Thyroid gland (tissue), 4 donors: ENCODE measurements around the gene KIAA1755.

ENCODE experiments used
- POLR2A ChIP-seq, 2 donors: fragments of 450-650 bp; IDR thresholded peaks; one replicate each; pipeline ENCODE4 v1.6.1; 2017; ENCODE audit warnings: antibody characterized with exemption in 2 of 2, mild to moderate bottlenecking in 2 of 2, moderate library complexity in 1 of 2
- TF ChIP-seq, protein P1 (sequence below), 6 experiments: fragments of 200-600 bp in 3 of 6; fragments of 450-650 bp in 3 of 6; sonication (generic) in 3 of 6; IDR thresholded peaks; one replicate each; pipeline ENCODE4 v1.5.1; 2016 to 2019; ENCODE audit warnings: antibody characterized with exemption in 6 of 6, mild to moderate bottlenecking in 2 of 6, inconsistent platforms in 1 of 6, moderate library complexity in 1 of 6

DNA sequence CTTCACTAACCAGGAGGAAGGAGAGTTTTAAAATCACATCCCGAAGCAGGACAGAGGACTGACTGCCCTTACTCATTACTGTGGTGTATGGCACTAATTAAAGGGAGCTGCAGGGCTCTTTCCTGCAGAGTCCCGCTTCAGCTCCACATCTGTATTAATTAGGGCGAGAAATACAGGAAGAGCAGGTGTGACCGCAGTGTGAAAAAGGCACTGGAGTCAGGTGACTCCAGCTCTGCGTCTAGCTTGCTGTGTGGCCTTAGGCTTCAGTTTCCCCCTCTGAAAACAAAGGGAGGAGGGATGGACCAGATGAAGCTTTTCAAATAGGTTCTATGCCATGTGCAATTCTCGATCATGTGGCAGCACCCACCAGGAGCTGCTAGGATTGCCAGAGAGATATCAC lies 34.0 kb downstream of the KIAA1755 start:
- TF ChIP-seq, protein P1, sequence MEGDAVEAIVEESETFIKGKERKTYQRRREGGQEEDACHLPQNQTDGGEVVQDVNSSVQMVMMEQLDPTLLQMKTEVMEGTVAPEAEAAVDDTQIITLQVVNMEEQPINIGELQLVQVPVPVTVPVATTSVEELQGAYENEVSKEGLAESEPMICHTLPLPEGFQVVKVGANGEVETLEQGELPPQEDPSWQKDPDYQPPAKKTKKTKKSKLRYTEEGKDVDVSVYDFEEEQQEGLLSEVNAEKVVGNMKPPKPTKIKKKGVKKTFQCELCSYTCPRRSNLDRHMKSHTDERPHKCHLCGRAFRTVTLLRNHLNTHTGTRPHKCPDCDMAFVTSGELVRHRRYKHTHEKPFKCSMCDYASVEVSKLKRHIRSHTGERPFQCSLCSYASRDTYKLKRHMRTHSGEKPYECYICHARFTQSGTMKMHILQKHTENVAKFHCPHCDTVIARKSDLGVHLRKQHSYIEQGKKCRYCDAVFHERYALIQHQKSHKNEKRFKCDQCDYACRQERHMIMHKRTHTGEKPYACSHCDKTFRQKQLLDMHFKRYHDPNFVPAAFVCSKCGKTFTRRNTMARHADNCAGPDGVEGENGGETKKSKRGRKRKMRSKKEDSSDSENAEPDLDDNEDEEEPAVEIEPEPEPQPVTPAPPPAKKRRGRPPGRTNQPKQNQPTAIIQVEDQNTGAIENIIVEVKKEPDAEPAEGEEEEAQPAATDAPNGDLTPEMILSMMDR (IDR thresholded peaks at IDR 0.05) = no peak
- no peak for TF ChIP-seq POLR2A (IDR thresholded peaks at IDR 0.05)
